NCI-H2029 (cell line): ENCODE results near the gene CROCC.
A peak's percentile ranks its signal among the peaks of the same experiment; 100 is the strongest.

Source experiments
- DNase-seq: peaks from one replicate; lab custom pipeline; 2025; lab: John Stamatoyannopoulos, UW

The CROCC gene

DNA sequence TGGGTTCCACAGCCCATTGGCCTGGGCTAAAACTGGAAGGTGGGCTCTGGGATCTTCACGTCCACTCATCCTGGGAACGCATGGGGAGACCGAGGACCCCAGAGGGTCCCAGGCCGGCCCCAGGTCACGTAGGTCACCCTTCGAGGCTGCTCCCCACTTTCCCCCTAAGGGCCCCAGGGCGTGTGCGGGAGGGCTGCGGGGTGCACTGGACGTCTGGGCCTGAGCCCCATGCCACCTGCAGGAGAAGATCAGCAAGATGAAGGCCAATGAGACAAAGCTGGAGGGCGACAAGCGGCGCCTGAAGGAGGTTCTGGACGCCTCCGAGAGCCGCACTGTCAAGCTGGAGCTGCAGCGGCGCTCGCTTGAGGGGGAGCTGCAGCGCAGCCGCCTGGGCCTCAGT lies 46.2 kb downstream of the CROCC start:
- no peak for DNase-seq

GRCh38 chr1:16968372-16968771 lies 46.6 kb downstream of the CROCC start:
- DNase-seq = no peak

GRCh38 chr1:16969057-16969611 lies 47.4 kb downstream of the CROCC start:
- DNase-seq = no peak

DNA sequence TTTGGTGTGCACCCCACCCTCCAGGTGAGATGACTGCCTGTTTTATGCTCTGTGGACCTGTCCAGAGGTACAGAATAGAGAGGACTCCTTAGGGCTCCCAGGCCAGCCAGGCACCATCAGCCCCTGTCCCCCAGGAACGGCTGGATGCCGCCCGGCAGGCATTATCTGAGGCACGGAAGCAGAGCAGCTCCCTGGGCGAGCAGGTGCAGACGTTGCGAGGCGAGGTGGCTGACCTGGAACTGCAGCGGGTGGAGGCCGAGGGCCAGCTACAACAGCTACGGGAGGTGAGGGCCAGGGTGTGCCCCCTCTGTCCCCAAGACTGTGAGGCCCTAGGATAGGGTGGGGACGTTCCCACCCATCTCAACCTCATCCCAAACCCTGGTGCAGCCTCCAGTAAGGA lies 47.9 kb downstream of the CROCC start:
- no peak for DNase-seq

DNA sequence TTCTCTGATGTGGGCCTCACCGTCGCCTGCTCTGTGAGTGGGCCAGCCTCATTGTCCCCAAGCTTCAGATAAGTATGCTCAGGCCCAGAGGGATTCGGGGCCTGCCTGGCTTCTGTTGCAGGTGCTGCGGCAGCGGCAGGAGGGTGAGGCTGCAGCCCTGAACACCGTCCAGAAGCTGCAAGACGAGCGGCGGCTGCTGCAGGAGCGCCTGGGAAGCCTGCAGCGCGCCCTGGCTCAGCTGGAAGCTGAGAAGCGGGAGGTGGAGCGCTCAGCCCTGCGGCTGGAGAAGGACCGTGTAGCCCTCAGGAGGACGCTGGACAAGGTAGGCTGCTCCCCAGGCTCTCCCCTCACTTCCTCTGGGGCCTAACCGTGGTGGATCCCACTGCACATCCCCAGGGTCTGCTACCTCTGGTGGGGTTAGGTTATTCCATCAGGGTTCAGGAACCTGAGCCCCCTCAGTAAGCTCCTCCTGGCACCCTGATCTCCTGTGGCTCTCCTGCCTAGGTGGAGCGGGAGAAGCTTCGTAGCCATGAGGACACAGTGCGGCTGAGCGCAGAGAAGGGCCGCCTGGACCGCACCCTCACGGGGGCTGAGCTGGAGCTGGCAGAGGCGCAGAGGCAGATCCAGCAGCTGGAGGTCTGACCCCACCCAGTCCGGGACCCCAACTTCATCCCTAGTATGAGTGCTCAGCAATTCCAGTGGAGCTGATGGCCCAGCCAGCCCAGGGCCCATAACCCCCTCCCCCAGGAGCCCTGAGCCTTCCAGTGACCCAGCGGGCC lies 48.6 kb downstream of the CROCC start:
- no peak for DNase-seq

DNA sequence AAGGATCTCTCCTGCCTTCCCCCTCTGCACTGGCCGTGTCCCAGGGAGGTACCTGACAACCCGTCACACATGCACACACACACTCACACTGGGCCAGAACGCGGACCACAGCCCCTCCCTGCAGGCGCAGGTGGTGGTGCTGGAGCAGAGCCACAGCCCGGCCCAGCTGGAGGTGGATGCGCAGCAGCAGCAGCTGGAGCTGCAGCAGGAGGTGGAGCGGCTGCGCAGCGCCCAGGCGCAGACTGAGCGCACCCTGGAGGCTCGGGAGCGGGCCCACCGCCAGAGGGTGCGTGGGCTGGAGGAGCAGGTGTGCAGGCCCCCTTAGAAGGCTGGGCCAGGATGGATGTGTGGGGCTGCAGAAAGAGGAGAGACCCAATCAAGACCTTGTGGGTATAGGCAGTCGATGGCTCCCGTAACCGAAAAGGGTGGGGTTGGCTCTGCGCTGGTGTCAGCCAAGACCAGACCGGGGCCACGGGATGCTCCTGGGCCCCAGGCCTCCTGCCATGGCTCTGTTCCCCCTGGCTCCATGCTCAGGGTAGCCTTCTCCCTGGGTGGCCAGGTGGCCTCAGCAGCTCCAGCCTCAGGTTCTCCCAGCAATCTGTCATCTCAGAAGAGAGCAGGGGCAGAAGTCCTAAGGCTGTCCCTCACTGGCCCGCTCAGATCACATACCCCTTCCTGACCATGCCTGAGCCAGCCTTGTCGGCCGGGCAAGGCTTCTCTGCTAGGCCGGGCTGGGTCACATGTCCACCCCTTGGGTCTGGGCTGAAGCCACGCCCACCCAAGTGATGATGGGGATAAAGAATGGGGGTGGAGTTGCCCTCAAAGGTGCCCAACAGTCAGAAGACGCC lies 49.8 kb downstream of the CROCC start:
- peak; percentile 80 for DNase-seq

DNA sequence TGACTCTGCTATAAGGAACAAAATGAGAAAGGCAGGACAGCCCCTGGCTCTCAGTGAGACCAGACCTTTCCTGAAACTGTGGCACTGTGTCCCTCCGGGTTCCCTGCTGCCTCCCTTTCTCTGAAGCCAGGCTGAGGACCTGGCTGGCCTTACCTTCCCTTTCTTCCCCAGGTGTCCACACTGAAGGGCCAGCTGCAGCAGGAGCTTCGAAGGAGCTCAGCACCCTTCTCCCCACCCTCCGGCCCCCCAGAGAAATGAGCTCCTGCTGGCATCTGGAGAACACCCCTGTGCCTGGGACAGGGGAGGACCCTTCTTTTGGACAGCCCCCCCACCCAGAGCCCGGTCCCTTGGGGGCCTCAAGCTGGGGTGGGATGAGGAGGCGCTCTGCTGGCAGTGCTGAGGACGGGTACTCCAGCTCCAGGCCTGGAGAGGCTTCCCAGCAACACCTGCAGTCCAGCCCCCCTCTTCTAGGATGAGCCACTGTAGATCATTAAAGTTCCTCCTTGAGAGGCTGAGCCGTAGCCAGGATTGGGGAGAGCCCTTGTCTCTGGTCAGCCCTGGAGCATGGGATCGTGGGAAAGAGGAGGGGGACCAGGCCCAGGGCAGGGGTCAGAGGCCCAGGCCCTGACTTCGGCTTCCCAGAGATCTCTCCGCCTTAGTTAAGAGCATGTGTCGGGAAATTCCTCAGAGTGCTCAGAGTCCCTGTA lies 50.6 kb downstream of the CROCC start:
- DNase-seq = no peak

DNA sequence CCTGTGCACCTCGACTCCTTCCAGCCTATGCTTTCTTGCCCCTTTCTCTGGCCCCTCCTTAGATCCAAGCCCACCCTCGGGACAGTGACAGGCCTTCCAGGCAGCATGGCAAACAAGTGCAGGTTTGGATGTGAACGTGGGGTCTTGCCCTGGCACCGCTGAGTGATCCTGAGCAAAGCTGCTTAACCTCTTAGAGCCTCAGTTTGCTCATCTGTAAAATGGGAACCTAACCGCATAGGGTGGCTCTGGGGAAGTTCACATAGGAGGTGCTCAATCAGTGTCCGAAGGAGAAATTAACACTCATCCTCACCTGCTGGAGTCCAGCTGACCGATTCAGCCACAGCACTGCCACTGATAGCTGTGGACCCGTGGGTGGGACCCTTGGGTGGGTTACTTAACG lies 51.5 kb downstream of the CROCC start:
- DNase-seq = no peak

DNA sequence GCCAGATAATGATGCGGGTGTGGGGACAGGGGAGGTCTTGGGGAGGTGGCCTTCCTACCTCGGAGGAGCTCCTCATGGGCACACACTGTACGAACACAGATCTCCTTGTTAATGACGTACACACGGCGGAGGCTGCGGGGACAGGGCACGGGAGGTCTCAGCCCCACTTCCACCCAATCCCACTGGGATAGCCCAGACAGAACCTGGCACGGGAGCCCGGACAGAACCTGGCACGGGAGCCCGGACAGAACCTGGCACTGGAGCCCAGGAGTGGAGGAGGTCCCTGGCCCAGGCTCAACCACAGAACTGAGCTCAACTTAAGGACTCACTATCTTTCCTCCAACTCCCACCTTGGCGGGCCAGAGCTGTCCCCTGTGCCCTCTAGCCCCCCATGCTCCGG lies 53.5 kb downstream of the CROCC start:
- no peak for DNase-seq

DNA sequence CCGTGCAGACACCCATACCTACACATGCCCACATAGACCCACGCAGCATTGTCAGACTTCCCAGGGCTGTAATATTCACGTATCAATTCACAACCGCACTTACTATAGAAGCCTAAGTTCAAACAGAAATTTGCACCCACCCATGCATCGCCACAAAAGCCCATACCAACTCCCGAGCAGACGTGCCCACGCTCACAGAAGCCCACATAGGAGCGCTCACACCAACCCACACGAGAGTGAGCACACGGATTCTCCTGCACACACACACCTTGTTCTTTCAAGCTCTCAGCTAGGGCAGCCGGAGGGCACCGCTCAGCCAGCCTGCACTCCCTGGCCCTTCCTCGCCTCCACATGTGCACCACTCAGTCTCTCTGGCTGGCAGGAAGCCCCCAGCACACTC lies 54.1 kb downstream of the CROCC start:
- no peak for DNase-seq

GRCh38 chr1:16976966-16977365 lies 55.2 kb downstream of the CROCC start:
- no peak for DNase-seq

- no peak for DNase-seq
Observed at GRCh38 chr1:16977377-16977776, 55.6 kb downstream of the CROCC start.

GRCh38 chr1:16978139-16978538 lies 56.4 kb downstream of the CROCC start:
- DNase-seq = no peak

- no peak for DNase-seq
Observed at GRCh38 chr1:16978567-16979474, 57.1 kb downstream of the CROCC start.

DNA sequence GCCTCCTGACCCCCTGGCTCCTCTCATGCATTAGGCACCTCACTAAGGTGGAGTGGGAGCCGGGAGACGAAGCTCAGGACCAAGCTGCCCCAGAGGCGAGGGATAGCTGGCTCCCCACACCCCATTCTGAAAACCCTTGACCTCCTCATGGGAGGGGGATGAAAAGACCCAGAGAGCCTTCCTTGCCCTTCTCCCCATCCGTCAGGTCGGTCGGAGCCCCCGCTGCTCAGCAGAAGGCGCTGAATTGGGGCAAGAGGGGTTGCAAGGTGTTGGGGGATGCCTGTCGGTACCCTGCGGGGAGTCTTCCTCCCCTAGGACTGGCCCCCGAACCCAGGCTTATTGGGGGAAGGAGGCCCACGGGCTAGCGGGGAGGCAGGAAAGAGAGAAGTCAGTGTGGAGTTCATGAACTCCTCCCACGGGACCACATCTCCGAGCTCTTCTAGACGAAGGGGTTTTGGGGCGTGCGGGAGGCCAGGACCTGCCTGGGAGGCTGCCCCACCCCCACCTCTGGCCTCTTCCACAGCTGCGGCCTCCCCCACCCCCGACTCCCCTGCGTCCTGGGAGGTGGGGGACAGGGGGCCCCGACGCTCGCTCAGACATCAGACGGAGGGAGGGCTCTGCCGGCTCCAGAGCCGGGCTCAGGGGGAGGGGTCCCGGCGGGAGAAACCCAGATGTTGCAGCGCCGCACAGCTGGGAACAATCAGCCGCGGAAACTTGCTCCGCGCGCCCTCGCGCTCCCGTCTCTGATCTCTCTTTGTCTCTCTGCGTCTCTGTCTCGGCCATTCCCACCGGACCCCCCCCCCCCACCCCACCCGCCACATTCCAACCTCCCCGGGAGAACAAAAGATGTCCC lies 58.0 kb downstream of the CROCC start:
- no peak for DNase-seq

GRCh38 chr1:16980473-16981268 lies 58.9 kb downstream of the CROCC start, which contains the start of gene MFAP2:
Gene MFAP2 (minus strand): TSS chr1:16980620. CDS start chr1:16978273, 2,347 bp downstream.
- DNase-seq = no peak

DNA sequence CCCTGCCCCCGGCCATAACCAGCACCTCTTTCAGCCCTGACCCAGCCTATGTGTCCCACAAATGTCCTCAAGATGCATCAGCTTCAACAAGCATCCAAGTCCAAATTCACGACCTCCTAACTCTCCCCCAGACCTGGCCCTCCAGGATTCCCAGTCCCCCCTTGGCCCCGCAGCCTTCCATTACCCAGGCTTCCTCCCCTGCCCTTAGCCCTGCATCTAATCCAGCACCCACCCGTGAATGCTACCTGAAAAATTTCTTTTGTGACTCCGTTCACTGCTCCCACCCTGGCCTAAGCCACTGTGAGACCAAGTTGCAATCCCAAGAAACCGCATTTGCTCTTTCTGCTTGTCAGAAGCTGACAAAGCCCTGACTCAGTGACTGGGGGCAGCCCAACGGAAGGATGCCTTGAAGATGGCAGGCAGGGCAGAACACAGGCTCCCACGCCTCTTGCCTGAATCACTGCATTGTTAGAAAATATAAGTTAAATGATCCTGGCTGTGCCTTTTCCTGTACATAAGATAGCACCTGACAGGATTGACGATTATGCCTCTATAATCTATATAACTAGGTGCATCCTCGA lies 59.6 kb downstream of the CROCC start:
- DNase-seq = no peak

- DNase-seq = no peak
Observed at GRCh38 chr1:16982902-16983301, 61.2 kb downstream of the CROCC start.

DNA sequence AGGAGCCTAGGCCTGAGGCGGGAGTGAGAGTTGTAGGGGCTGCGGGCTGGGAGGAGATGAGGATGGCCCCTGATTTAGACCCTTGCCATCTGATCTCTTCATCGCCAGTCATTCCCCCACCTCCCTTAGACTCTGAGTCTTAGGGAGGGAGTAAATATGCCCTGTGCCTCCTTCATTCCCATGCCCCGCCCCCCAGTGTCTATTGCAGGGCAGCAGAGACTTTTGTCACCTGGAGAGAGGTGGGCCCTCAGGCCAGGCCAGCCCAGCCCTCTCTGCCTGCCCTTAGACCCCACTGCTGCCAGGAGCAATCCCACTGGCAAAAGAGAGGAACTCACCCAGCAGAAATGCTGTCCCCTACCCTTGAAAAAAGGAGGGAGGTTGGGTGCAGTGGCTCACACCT lies 61.9 kb downstream of the CROCC start:
- no peak for DNase-seq
